ENCODE measurements around the gene HBQ1. TPM values are rescaled to one million over a fixed set of nuclear protein-coding genes. Genes with fewer than 3 reads are reported as not detected.
"Not testable (repeated sequence)": the region's sequence is repeated elsewhere in the genome, so short reads cannot be mapped to it uniquely, and the experiment has no call there.

HBQ1 gene
- total RNA-seq, 1 experiment from 2014 or later: 3.5 TPM

- not testable (repeated sequence) for H2BK5ac ChIP-seq (ENCODE audit: insufficient read length, low read length); H3K4me2 ChIP-seq (ENCODE audit: insufficient read depth, insufficient read length, low read length); H3K36me3 Mint-ChIP-seq (ENCODE audit: insufficient read depth in 1 of 3, low read depth in 3 of 3); H4K91ac ChIP-seq (ENCODE audit: insufficient read length, low read depth, low read length); H3K14ac ChIP-seq (ENCODE audit: insufficient read depth, low read length); H3K9me3 ChIP-seq (ENCODE audit: control insufficient read depth, low read depth, low read length); H4K20me1 ChIP-seq (ENCODE audit: control insufficient read depth, insufficient read depth, insufficient read length); H3K27ac ChIP-seq (ENCODE audit: insufficient read length, low read depth, low read length); H3K23ac ChIP-seq (ENCODE audit: insufficient read length, low read depth, low read length); H2BK120ac ChIP-seq (ENCODE audit: low read depth, low read length, poor library complexity, severe bottlenecking); H4K8ac ChIP-seq (replicated peaks; ENCODE audit: insufficient read length, low read depth, low read length); H3T11ph ChIP-seq (ENCODE audit: low read length); H2BK15ac ChIP-seq (ENCODE audit: low read depth, low read length); H3K79me2 ChIP-seq (ENCODE audit: insufficient read depth, low read length); H3K79me1 ChIP-seq (ENCODE audit: insufficient read depth, low read depth, low read length, poor library complexity, severe bottlenecking); DNase-seq; H2AK5ac ChIP-seq (ENCODE audit: insufficient read length, low read length); H3K27ac Mint-ChIP-seq; H2BK12ac ChIP-seq (ENCODE audit: insufficient read length, low read depth, low read length); H3K56ac ChIP-seq (ENCODE audit: insufficient read length, low read depth, low read length); H2BK20ac ChIP-seq (ENCODE audit: low read depth, low read length, poor library complexity, severe bottlenecking); H2AFZ ChIP-seq (ENCODE audit: low read length); H3K23me2 ChIP-seq (ENCODE audit: insufficient read length, low read depth, low read length, poor library complexity, severe bottlenecking); H3K9me3 Mint-ChIP-seq; H3K4me1 ChIP-seq (ENCODE audit: insufficient read depth, low read length); H3K4me3 Mint-ChIP-seq; H3K18ac ChIP-seq (ENCODE audit: insufficient read length, low read depth, low read length); H4K5ac ChIP-seq (ENCODE audit: insufficient read length, low read depth, low read length); H3K9ac ChIP-seq (ENCODE audit: extremely low read depth, insufficient read length, low read length); H3K4ac ChIP-seq (ENCODE audit: low read depth, low read length)
- peaks cover 33% of the 10 kb centered on the region for H3K27me3 ChIP-seq (ENCODE audit: insufficient read depth, low read length)
- WGBS (ENCODE audit: extremely low coverage, insufficient read length, low lambda C conversion rate): no CpG with 5 or more reads among the region's 3 CpGs
- Mint-ChIP-seq H3K27me3 (ENCODE audit: low read depth) (peaks cover 71% of the 10 kb centered on the region), H3K4me1 (peaks cover 14 to 21% of the 10 kb centered on the region in 2 experiments)
Observed at GRCh38 chr16:163696-164095, 16.6 kb upstream of the HBQ1 start.

GRCh38 chr16:164134-164823, 16.0 kb upstream of the HBQ1 start:
- not testable (repeated sequence) for H2BK5ac ChIP-seq (ENCODE audit: insufficient read length, low read length); H3K9ac ChIP-seq (ENCODE audit: extremely low read depth, insufficient read length, low read length); H3K79me1 ChIP-seq (ENCODE audit: insufficient read depth, low read depth, low read length, poor library complexity, severe bottlenecking); H3T11ph ChIP-seq (ENCODE audit: low read length); H2BK20ac ChIP-seq (ENCODE audit: low read depth, low read length, poor library complexity, severe bottlenecking); H3K4ac ChIP-seq (ENCODE audit: low read depth, low read length); H3K23me2 ChIP-seq (ENCODE audit: insufficient read length, low read depth, low read length, poor library complexity, severe bottlenecking); H4K91ac ChIP-seq (ENCODE audit: insufficient read length, low read depth, low read length); H4K8ac ChIP-seq (replicated peaks; ENCODE audit: insufficient read length, low read depth, low read length); H3K18ac ChIP-seq (ENCODE audit: insufficient read length, low read depth, low read length); H2AK5ac ChIP-seq (ENCODE audit: insufficient read length, low read length); H2BK120ac ChIP-seq (ENCODE audit: low read depth, low read length, poor library complexity, severe bottlenecking); H3K36me3 Mint-ChIP-seq (ENCODE audit: insufficient read depth in 1 of 3, low read depth in 3 of 3); H3K23ac ChIP-seq (ENCODE audit: insufficient read length, low read depth, low read length); H2AFZ ChIP-seq (ENCODE audit: low read length); H3K4me1 ChIP-seq (ENCODE audit: insufficient read depth, low read length); H3K4me2 ChIP-seq (ENCODE audit: insufficient read depth, insufficient read length, low read length); H3K9me3 ChIP-seq (ENCODE audit: control insufficient read depth, low read depth, low read length); H3K14ac ChIP-seq (ENCODE audit: insufficient read depth, low read length); H2BK12ac ChIP-seq (ENCODE audit: insufficient read length, low read depth, low read length); H4K20me1 ChIP-seq (ENCODE audit: control insufficient read depth, insufficient read depth, insufficient read length); H3K4me3 Mint-ChIP-seq; H3K27ac Mint-ChIP-seq; H3K79me2 ChIP-seq (ENCODE audit: insufficient read depth, low read length); H3K27ac ChIP-seq (ENCODE audit: insufficient read length, low read depth, low read length); H3K56ac ChIP-seq (ENCODE audit: insufficient read length, low read depth, low read length); H3K9me3 Mint-ChIP-seq; H4K5ac ChIP-seq (ENCODE audit: insufficient read length, low read depth, low read length); DNase-seq; H2BK15ac ChIP-seq (ENCODE audit: low read depth, low read length)
- peaks cover 33% of the 10 kb centered on the region for H3K27me3 ChIP-seq (ENCODE audit: insufficient read depth, low read length)
- no CpG with 5 or more reads among the region's 80 CpGs for WGBS (ENCODE audit: extremely low coverage, insufficient read length, low lambda C conversion rate)
- H3K4me1 Mint-ChIP-seq: peaks cover 17 to 21% of the 10 kb centered on the region in 2 experiments
- H3K27me3 Mint-ChIP-seq (ENCODE audit: low read depth): peaks cover 72% of the 10 kb centered on the region
